Fibroblast of upper back skin (primary cell): Measurements from ENCODE around the gene NOS2.
"Not testable (repeated sequence)": the region's sequence is repeated elsewhere in the genome, so short reads cannot be mapped to it uniquely, and the experiment has no call there.

Source experiments
- DNase-seq: peaks from one replicate; pipeline ENCODE4 v3.0.0-alpha.2; 2013

NOS2 gene

GRCh38 chr17:27800522-27800921 lies at the start of gene NOS2:
Gene NOS2, minus strand, starts transcription at chr17:27800529. Its CDS starts 1,720 bp downstream, at chr17:27798809.
- DNase-seq = no peak

DNA sequence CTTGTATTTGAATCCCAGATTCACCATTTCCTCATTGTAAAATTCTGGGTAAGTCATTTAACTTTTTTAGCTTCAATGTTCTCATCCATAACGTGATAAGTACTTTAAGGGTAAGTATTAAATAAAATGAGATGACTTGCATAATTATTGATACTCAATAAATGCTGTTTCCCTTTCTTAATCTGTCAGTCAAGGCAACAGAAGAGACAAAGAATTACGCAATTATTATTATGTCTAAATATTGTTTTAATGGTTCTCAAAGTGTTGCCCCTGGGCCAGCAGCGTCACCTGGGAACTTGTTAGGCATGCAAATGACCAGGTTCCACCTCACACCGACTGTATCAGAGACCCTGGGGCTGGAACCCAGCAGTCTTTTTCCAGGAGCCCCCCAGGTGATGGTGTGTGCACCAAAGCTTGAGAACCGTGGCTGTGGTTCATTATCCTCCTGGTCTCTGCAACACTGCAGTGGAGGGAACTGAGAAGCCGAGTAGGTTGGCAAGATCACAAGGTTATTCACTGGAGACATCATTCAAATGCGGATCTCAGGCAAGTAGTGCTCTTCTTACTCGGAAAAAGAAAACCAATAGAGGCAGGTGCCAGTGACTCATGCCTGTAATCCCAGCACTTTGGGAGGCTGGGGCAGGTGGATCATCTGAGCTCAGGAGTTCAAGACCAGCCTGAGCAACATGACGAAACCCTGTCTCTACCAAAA lies 49.3 kb upstream of the NOS2 start:
- DNase-seq = no peak

GRCh38 chr17:27848931-27849330 lies 48.6 kb upstream of the NOS2 start:
- no peak for DNase-seq

DNA sequence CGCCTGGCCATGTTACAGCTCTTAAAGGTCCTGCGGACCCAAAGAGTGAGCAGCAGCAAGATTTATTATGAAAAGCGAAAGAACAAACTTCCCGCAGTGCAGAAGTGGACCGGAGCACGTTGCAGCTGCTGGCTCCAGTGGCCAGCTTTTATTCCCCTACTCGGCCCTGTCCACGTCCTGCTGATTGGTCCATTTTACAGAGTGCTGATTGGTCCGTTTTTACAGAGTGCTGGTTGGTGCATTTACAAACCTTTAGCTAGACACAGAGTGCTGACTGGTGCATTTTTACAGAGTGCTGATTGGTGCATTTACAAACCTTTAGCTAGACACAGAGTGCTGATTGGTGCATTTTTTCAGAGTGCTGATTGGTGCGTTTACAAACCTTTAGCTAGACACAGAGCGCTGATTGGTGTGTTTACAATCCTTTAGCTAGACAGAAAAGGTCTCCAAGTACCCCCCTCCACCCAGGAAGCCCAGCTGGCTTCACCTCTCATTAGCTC lies 46.5 kb upstream of the NOS2 start:
- DNase-seq = not testable (repeated sequence)

GRCh38 chr17:27846042-27846655 lies 45.8 kb upstream of the NOS2 start:
- DNase-seq = no peak

GRCh38 chr17:27845264-27846041 lies 45.1 kb upstream of the NOS2 start:
- no peak for DNase-seq

- no peak for DNase-seq
These were observed 40.4 kb upstream of the NOS2 start for GRCh38 chr17:27840688-27841087.

GRCh38 chr17:27840406-27840678 lies 40.0 kb upstream of the NOS2 start:
- not testable (repeated sequence) for DNase-seq

DNA sequence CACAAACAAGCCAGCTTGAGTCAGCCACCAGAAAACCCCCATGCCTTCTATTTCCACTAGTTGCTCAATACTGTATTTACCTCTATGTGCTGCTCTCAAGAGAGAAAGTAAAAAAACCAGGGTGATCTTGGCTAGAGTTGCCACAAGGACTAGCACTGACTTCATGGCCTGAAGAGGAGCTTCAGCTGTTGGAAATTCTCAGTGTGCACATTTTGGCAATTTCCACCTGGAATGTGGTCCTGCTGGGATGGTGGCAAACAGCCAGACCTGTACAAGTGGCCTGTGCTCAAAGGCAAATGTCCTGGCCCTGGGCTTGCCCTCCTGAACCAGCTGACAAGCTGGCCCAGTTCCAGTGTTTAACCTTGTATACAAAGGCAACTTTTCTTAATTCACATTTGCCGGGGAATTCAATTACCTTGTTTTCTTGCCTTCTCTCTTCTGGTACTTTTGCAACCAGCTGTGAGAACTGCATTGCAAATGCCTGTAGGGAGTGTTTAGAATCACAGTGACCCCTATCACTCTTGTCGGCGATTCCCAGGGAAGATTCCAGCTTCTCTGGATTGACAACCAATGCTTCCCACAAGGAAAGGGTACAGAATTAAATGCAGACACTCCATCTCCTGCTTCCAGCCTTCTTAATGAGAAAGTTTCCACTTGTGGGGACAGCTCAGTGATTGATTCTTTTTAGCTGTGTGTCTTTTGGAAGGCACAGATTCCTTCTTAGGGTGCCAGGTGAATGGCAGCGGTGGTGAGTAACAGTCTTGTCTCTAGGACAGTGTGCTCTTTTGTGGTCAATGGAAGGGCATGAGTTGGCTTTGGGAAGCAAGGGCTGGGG lies 39.5 kb upstream of the NOS2 start:
- not testable (repeated sequence) for DNase-seq

DNA sequence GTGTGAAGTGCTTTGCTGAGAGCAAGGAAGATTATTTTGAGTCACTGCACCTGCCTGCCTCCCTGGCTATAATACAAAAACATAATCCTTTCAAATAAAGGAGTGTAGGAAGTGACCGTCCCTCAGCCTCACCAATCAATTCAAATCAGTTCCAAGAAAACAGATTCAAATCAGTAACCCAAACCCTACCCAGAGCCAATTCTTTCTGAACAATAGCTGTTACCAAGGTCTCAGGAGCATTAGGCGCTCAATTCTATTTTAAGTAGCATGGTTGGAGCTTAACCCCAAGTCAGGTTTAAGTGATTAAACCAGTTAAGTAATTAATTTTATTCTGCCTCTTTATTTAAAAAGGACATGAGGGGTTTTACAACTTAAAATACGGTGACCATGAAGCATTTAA lies 38.3 kb upstream of the NOS2 start:
- DNase-seq = not testable (repeated sequence)

- not testable (repeated sequence) for DNase-seq
These were observed 37.4 kb upstream of the NOS2 start for GRCh38 chr17:27837769-27838168.

DNA sequence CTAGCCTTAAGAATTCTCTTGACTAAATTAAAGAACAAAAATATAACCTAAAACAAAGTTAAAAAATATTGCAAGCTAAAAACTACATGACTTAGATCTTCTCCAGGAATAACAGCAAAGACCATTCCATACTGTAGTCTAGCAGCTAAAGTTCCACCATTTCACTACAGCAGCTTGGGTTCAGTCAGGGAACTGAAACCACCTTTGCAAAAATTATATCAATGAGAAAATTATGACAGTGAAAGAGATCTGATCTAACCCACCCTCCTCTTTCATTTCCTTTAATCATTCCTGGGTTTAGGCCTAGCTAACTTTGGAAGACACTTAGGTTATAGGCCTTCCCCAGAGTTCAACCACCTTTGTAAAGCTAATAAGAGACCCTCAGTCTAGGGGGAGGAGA lies 36.3 kb upstream of the NOS2 start:
- DNase-seq = no peak

GRCh38 chr17:27834571-27834970 lies 34.2 kb upstream of the NOS2 start:
- no peak for DNase-seq

- no peak for DNase-seq
These were observed 32.5 kb upstream of the NOS2 start for GRCh38 chr17:27832831-27833230.

- DNase-seq = not testable (repeated sequence)
These were observed 29.6 kb upstream of the NOS2 start for GRCh38 chr17:27829888-27830287.

DNA sequence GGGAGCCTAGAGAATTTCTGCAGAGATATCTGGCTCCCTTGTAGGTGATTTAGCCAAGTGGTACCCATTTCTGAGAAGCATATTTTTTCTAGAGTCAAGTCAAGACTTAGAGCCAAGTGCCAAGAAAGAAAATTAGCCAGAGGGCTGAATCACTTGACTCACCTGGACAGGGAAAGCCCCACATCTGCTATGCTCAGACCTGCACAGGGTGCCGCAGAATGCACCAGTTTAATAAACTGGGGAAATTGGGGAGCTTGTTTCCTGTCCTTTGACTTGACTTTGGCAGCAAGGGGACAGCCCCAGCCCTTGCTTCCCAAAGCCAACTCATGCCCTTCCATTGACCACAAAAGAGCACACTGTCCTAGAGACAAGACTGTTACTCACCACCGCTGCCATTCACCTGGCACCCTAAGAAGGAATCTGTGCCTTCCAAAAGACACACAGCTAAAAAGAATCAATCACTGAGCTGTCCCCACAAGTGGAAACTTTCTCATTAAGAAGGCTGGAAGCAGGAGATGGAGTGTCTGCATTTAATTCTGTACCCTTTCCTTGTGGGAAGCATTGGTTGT lies 28.9 kb upstream of the NOS2 start:
- not testable (repeated sequence) for DNase-seq

GRCh38 chr17:27825459-27825858 lies 25.1 kb upstream of the NOS2 start:
- no peak for DNase-seq

- no peak for DNase-seq
These were observed 24.4 kb upstream of the NOS2 start for GRCh38 chr17:27824745-27825144.

DNA sequence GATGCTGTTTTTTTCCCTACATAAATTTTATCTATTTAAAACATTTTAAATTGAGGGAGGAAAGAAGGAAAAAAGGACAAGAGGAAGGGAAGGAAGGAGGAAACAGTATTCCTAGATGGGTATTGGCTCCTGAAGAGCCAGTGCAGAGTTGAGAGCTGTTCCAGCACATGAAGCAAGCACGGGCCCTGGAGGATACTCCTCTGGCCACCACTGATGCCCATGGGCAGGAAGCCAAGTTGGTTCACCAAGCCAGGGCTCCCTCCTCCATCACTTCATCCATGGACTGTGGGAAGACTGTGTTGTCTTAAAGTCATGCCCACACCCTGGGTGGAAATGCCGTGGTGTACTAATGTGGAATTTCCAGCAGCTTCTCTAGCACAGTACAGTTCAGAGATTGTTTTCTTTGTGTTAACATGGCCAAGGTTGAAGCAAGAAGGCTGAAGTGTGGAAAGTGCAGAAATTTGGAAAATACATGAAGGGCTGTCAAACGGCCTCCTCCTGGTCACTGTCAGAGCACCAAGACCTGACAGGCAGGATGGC lies 23.9 kb upstream of the NOS2 start:
- no peak for DNase-seq

GRCh38 chr17:27822108-27822507 lies 21.8 kb upstream of the NOS2 start:
- not testable (repeated sequence) for DNase-seq

DNA sequence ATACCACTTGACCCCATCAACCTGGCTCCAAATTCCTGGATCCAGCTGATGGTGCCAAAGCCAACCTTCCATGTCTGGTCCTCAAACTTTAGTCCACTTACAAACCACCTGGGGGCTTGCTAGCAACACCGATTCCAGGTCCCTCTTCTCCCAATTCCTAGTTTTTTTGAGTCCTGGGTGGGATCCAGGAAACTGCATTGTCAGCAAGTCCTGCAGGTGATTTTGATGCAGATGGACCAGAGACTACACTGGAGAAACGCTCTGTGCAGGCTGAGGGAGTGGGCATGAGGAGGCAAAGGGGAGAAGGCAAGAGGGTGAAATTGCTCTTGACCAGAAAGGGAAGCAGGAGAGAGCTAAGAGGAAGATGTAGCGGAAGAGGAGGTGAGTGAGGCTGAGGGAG lies 21.0 kb upstream of the NOS2 start:
- no peak for DNase-seq

DNA sequence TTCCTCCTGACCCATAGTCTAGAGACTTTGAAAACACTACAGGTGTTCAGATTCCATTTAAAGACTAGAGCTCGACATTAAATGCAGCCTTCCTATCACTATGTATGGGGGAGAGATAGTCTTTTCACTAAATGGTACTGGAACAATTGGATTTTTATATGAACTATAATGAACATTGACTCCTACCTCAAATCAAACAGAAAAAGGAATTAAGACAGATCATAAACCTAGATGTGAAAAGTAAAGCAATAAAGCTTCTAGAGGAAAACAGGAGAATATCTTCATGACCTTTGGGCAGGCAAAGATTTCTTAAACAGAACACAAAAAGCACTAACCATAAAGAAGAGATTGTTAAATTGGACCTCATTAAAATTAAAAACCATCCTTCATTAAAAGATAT lies 18.8 kb upstream of the NOS2 start:
- no peak for DNase-seq
